Stimulated activated naive B cell treated with anti-CD40 and anti-IgM and Interleukin-4, amounts not matched to agents 10 μg/mL and 1 μg/mL and 100 μg/mL, for 72 hours (primary cell): ENCODE measurements around the gene TTLL11.

Experiments
- ATAC-seq, 2 donors: fragments of 150-1000 bp; cut with Tn5 transposase; replicated peaks; 2 replicates each; pipeline ENCODE4 v1.10.0; 2021; ENCODE audit warnings: moderate library complexity in 1 of 2
- DNase-seq: peaks from one replicate; pipeline ENCODE4 v3.0.0; 2021
- H3K27ac Mint-ChIP-seq: one replicate; pipeline ENCODE4 v1.8.0; 2022; ENCODE audit warnings: mild to moderate bottlenecking, mixed read lengths
- H3K27me3 Mint-ChIP-seq, 2 donors: one replicate each; pipeline ENCODE4 v1.8.0; 2022; ENCODE audit warnings: mixed read lengths in 2 of 2
- H3K36me3 Mint-ChIP-seq, 2 donors: one replicate each; pipeline ENCODE4 v1.8.0; 2022; ENCODE audit warnings: mixed read lengths in 2 of 2, mild to moderate bottlenecking in 1 of 2
- H3K4me1 Mint-ChIP-seq, 2 donors: one replicate each; pipeline ENCODE4 v1.8.0; 2022; ENCODE audit warnings: mixed read lengths in 2 of 2, mild to moderate bottlenecking in 1 of 2
- H3K4me3 Mint-ChIP-seq, 2 donors: one replicate each; pipeline ENCODE4 v1.8.0; 2022; ENCODE audit warnings: mild to moderate bottlenecking in 2 of 2, mixed read lengths in 2 of 2, moderate library complexity in 1 of 2
- H3K9me3 Mint-ChIP-seq, 2 donors: one replicate each; pipeline ENCODE4 v1.8.0; 2022; ENCODE audit warnings: mixed read lengths in 2 of 2, mild to moderate bottlenecking in 1 of 2

TTLL11 gene

DNA sequence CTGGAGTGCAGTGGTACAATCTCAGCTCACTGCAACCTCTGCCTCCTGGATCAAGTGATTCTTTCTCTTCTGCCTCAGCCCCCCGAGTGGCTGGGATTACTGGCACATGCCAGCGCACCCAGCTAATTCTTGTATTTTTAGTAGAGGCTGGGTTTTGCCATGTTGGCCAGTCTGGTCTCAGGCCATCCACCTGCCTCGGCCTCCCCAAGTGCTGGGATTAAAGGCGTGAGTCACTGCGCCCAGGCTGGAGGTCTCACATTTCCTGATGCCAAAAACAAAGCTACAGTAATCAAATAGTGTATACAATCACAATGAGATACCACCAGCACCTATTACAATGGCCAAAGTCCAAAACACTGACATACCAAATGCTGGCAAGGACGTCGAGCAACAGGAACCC lies 51.1 kb downstream of the TTLL11 start:
- DNase-seq (no peak), ATAC-seq (no peak)
- Mint-ChIP-seq H3K27ac (no peak overlapping the region), H3K27me3 (peaks cover 27 to 56% of the 10 kb centered on the region in 2 donors), H3K4me3 (no peak overlapping the region), H3K36me3 (peaks cover 46 to 66% of the 10 kb centered on the region in 2 donors), H3K4me1 (peaks cover 2 to 6% of the 10 kb centered on the region in 2 donors), H3K9me3 (peaks cover 15 to 16% of the 10 kb centered on the region in 2 donors)

GRCh38 chr9:122040561-122041242 lies 52.4 kb downstream of the TTLL11 start:
- Mint-ChIP-seq H3K36me3 (peaks cover 42 to 63% of the 10 kb centered on the region in 2 donors), H3K9me3 (peaks cover 7 to 10% of the 10 kb centered on the region in 2 donors), H3K4me3 (no peak overlapping the region), H3K27me3 (peaks cover 33 to 57% of the 10 kb centered on the region in 2 donors), H3K4me1 (peaks cover 2 to 6% of the 10 kb centered on the region in 2 donors), H3K27ac (no peak overlapping the region)
- ATAC-seq (peak; percentile 100), DNase-seq (peak; percentile 6)

DNA sequence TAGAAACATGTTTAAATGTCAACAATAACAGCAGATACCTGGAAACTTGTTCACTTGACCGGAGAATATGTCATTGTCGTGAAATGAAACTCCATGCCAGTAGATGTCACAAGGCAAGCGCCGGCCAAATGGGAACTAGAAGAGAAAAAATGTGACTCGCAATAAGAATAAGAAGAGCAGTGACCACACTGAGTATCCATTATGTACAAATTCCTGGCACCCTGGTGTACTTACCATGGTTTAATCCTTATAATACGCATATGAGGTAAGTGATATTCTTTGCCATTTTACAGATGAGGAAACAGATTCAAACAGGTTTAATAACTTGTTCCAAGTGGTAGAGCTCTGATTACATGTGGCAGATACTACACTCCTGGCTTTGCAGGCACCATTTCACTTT lies 53.9 kb downstream of the TTLL11 start:
- Mint-ChIP-seq H3K9me3 (peaks cover 6 to 8% of the 10 kb centered on the region in 2 donors), H3K27ac (no peak overlapping the region), H3K4me1 (peaks cover 2 to 6% of the 10 kb centered on the region in 2 donors), H3K4me3 (no peak overlapping the region), H3K27me3 (peaks cover 42 to 64% of the 10 kb centered on the region in 2 donors), H3K36me3 (peaks cover 49 to 63% of the 10 kb centered on the region in 2 donors)
- no peak for ATAC-seq
- DNase-seq: no peak

GRCh38 chr9:122036988-122037387 lies 56.1 kb downstream of the TTLL11 start:
- H3K36me3 Mint-ChIP-seq: peaks cover 45 to 62% of the 10 kb centered on the region in 2 donors
- H3K9me3 Mint-ChIP-seq: no peaks in the 10 kb centered on the region
- H3K27ac Mint-ChIP-seq: no peak overlapping the region
- peaks cover 35 to 61% of the 10 kb centered on the region in 2 donors for H3K27me3 Mint-ChIP-seq
- DNase-seq (no peak), ATAC-seq (no peak)
- no peak overlapping the region for H3K4me3 Mint-ChIP-seq
- H3K4me1 Mint-ChIP-seq: peaks cover 2 to 6% of the 10 kb centered on the region in 2 donors

GRCh38 chr9:122036408-122036807 lies 56.7 kb downstream of the TTLL11 start:
- Mint-ChIP-seq H3K27ac (no peak overlapping the region), H3K36me3 (peaks cover 46 to 65% of the 10 kb centered on the region in 2 donors), H3K4me1 (peaks cover 2 to 6% of the 10 kb centered on the region in 2 donors), H3K4me3 (no peak overlapping the region), H3K9me3 (no peaks in the 10 kb centered on the region), H3K27me3 (peaks cover 35 to 64% of the 10 kb centered on the region in 2 donors)
- DNase-seq (no peak), ATAC-seq (no peak)

DNA sequence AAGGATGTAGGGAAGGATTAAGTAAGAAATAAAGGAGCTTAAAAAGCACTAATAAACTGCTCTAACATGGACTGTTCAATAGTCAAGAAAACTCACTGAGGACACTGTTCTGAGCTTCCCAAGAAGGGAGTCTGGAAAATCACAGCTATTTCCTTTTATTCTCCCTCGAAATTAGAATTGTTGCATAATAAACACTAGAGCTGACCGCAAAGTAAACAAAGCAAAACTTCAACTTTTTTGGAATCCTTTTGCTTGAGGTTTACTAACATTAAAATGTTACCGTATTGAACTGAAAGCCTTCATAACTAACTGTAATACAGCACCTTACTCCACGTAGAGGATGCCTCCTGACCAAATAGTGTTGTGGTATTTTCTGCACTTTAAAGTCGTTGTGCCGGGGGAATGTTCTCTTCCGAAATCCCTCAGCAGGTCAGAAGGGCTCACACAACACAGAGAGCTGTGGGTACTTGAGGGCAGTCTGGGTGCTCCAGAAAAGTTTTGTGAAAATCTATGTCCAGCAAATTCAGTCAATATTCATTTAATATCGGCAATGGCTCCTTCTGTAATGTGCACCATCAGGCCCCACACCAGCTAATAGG lies 59.2 kb downstream of the TTLL11 start:
- no peak for DNase-seq
- Mint-ChIP-seq H3K27me3 (peaks cover 26 to 56% of the 10 kb centered on the region in 2 donors), H3K9me3 (no peaks in the 10 kb centered on the region), H3K4me1 (no peaks in the 10 kb centered on the region), H3K4me3 (no peak overlapping the region), H3K36me3 (peaks cover 52 to 66% of the 10 kb centered on the region in 2 donors), H3K27ac (no peak overlapping the region)
- ATAC-seq: no peak

- Mint-ChIP-seq H3K4me1 (no peaks in the 10 kb centered on the region), H3K27ac (no peak overlapping the region), H3K36me3 (peaks cover 52 to 63% of the 10 kb centered on the region in 2 donors), H3K27me3 (peaks cover 22 to 47% of the 10 kb centered on the region in 2 donors), H3K9me3 (peaks cover 0 to 1% of the 10 kb centered on the region in 2 donors), H3K4me3 (no peak overlapping the region)
- ATAC-seq (no peak), DNase-seq (no peak)
Observed at GRCh38 chr9:122032346-122032745, 60.8 kb downstream of the TTLL11 start.

DNA sequence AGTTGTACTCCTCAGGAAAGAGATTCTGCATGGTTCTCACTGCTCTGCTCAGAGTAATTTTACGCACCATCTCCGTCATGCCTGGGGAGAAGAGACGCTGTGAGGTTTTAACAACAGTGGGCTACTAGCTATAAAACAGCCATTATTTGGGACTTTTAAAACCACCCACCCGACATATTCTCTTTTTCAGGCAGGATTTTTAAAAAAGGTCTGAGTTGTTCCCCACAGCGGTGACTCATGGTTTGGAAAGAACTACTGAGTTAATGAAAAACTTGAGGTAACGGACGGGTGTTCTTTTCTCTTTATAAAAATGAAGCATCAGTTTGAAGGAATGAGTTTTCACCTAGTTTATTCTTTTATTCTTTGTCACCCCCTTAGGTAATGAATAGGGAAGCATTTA lies 61.3 kb downstream of the TTLL11 start:
- Mint-ChIP-seq H3K27me3 (peaks cover 17 to 46% of the 10 kb centered on the region in 2 donors), H3K27ac (no peak overlapping the region), H3K9me3 (peaks cover 0 to 1% of the 10 kb centered on the region in 2 donors), H3K36me3 (peaks cover 53 to 63% of the 10 kb centered on the region in 2 donors), H3K4me3 (no peak overlapping the region), H3K4me1 (peaks cover 0 to 1% of the 10 kb centered on the region in 2 donors)
- ATAC-seq (no peak), DNase-seq (no peak)

- Mint-ChIP-seq H3K4me1 (peaks cover 0 to 1% of the 10 kb centered on the region in 2 donors), H3K36me3 (peaks cover 53 to 64% of the 10 kb centered on the region in 2 donors), H3K9me3 (peaks cover 0 to 1% of the 10 kb centered on the region in 2 donors), H3K4me3 (no peak overlapping the region), H3K27ac (no peak overlapping the region), H3K27me3 (peaks cover 16 to 40% of the 10 kb centered on the region in 2 donors)
- no peak for DNase-seq
- ATAC-seq: no peak
Observed at GRCh38 chr9:122031157-122031556, 62.0 kb downstream of the TTLL11 start.

DNA sequence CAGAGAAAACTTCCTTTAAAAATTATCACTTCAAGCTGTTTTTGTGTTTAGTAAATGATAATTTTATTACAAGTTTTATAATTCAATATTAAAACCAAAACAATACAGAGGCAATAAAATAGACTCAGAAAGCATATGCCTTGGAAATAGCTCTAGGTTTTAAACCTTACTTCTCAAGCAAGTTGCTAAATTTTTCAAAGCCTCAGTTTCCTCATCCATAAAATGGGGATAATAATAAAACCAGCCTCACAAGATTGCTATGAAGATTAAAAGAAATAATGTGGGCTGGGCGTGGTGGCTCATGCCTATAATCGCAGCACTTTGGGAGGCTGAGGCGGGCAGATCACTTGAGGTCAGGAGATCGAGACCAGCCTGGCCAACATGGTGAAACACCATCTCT lies 62.8 kb downstream of the TTLL11 start:
- Mint-ChIP-seq H3K9me3 (peaks cover 0 to 1% of the 10 kb centered on the region in 2 donors), H3K27ac (no peak overlapping the region), H3K36me3 (peaks cover 55 to 65% of the 10 kb centered on the region in 2 donors), H3K27me3 (peaks cover 9 to 33% of the 10 kb centered on the region in 2 donors), H3K4me3 (no peak overlapping the region), H3K4me1 (peaks cover 0 to 1% of the 10 kb centered on the region in 2 donors)
- ATAC-seq (no peak), DNase-seq (no peak)

- H3K27ac Mint-ChIP-seq: no peak overlapping the region
- peaks cover 6 to 29% of the 10 kb centered on the region in 2 donors for H3K27me3 Mint-ChIP-seq
- peaks cover 0 to 1% of the 10 kb centered on the region in 2 donors for H3K9me3 Mint-ChIP-seq
- H3K4me3 Mint-ChIP-seq: no peak overlapping the region
- DNase-seq: no peak
- peaks cover 0 to 1% of the 10 kb centered on the region in 2 donors for H3K4me1 Mint-ChIP-seq
- H3K36me3 Mint-ChIP-seq: peaks cover 56 to 64% of the 10 kb centered on the region in 2 donors
- no peak for ATAC-seq
Observed at GRCh38 chr9:122029898-122030297, 63.2 kb downstream of the TTLL11 start.

DNA sequence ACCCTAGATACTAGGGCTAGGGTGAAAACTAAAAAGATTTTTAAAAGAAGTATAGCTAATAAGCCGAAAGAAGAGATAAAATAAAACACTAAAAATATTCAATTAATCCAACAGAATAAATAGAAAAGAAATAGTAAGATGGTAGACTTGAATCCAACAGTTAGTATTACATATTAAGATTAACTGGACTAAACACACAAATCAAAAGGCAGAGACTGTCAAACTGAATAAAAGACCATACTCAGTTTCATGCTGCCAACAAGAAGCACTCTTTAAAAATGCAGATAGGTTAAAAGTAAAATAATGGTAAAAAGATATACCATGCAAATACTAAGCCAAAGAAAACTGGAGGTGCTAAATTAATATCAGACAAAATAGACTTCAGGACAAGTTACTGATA lies 65.0 kb downstream of the TTLL11 start:
- H3K36me3 Mint-ChIP-seq: peaks cover 55 to 62% of the 10 kb centered on the region in 2 donors
- no peak overlapping the region for H3K4me3 Mint-ChIP-seq
- no peak overlapping the region for H3K27ac Mint-ChIP-seq
- H3K27me3 Mint-ChIP-seq: peaks cover 0 to 19% of the 10 kb centered on the region in 2 donors
- DNase-seq (no peak), ATAC-seq (no peak)
- peaks cover 0 to 1% of the 10 kb centered on the region in 2 donors for H3K4me1 Mint-ChIP-seq
- H3K9me3 Mint-ChIP-seq: peaks cover 8 to 9% of the 10 kb centered on the region in 2 donors

- no peak for DNase-seq
- no peak for ATAC-seq
- peaks cover 0 to 13% of the 10 kb centered on the region in 2 donors for H3K27me3 Mint-ChIP-seq
- H3K36me3 Mint-ChIP-seq: peaks cover 29 to 36% of the 10 kb centered on the region in 2 donors
- no peak overlapping the region for H3K27ac Mint-ChIP-seq
- peaks cover 6 to 9% of the 10 kb centered on the region in 2 donors for H3K9me3 Mint-ChIP-seq
- no peaks in the 10 kb centered on the region for H3K4me1 Mint-ChIP-seq
- H3K4me3 Mint-ChIP-seq: no peak overlapping the region
Observed at GRCh38 chr9:122020398-122020797, 72.7 kb downstream of the TTLL11 start.

DNA sequence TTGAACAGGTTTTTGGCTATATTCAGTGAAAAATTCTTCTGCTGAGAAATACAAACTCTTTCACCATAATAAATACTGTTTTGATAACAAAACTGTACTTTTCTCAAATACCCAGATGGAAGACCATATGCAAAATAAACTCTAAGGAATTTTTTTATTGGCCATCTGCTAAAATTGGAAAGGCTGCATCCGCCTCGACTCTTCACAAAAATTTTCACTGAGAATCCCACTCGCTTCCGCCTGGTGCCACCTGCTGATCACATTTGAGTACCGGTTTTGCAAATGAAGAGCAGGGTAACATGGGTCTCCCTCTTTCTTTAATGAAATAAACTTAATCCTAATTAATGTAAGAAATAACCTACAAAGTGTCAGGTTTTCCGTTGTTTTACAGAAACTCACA lies 76.4 kb downstream of the TTLL11 start:
- ATAC-seq (no peak), DNase-seq (no peak)
- peaks cover 0 to 5% of the 10 kb centered on the region in 2 donors for H3K27me3 Mint-ChIP-seq
- H3K27ac Mint-ChIP-seq: no peak overlapping the region
- no peak overlapping the region for H3K4me3 Mint-ChIP-seq
- peaks cover 0 to 6% of the 10 kb centered on the region in 2 donors for H3K4me1 Mint-ChIP-seq
- H3K9me3 Mint-ChIP-seq: no peaks in the 10 kb centered on the region
- peaks cover 14 to 17% of the 10 kb centered on the region in 2 donors for H3K36me3 Mint-ChIP-seq

DNA sequence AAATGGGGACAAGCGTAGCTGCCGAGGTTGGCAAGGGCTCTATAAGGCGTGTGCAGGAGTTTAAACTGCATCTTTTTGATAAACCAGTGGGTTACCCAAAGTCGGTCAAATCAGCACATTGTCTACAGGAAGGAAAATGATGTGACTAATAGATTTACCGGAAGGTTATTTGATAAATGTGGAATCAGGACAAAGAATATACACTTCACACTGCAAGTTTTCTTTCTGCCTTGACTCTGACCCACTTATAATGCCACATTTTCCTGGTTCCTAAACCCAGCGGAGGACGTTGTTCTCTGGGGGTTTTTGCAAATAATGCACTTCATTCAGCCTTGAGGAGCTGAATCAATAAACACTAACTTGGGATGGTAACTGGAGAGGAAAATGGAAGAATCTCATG lies 76.8 kb downstream of the TTLL11 start:
- peaks cover 0 to 8% of the 10 kb centered on the region in 2 donors for H3K4me1 Mint-ChIP-seq
- H3K27ac Mint-ChIP-seq: no peak overlapping the region
- DNase-seq: no peak
- H3K36me3 Mint-ChIP-seq: peaks cover 10 to 13% of the 10 kb centered on the region in 2 donors
- no peak for ATAC-seq
- no peaks in the 10 kb centered on the region for H3K9me3 Mint-ChIP-seq
- H3K27me3 Mint-ChIP-seq: peaks cover 0 to under 1% of the 10 kb centered on the region in 2 donors
- H3K4me3 Mint-ChIP-seq: no peak overlapping the region
